AG10803 (cell line): ENCODE results near the gene NSD1.

Experiments used
- DNase-seq: peaks from one replicate; pipeline ENCODE4 v3.0.0; 2010; ENCODE audit warnings: low read depth
- H3K4me3 ChIP-seq: 2 replicates; pipeline ENCODE4 v1.5.1; 2011; ENCODE audit warnings: mild to moderate bottlenecking, low read length, control low read depth
- CTCF ChIP-seq: conservative IDR thresholded peaks from 2 replicates; pipeline ENCODE4 v1.5.1; 2011; ENCODE audit warnings: mild to moderate bottlenecking, low read length, control low read depth, inconsistent platforms

NSD1 gene

GRCh38 chr5:177123789-177124485 is 9.6 kb upstream of the NSD1 start:
- DNase-seq = no peak
- no peak overlapping the region for H3K4me3 ChIP-seq
- no peak for TF ChIP-seq CTCF

- DNase-seq = no peak
- TF ChIP-seq CTCF = no peak
- no peak overlapping the region for H3K4me3 ChIP-seq
Observed at GRCh38 chr5:177124486-177124991, 9.0 kb upstream of the NSD1 start.

- TF ChIP-seq CTCF = no peak
- no peak for DNase-seq
- H3K4me3 ChIP-seq = no peak overlapping the region
Observed at GRCh38 chr5:177126771-177127170, 6.8 kb upstream of the NSD1 start.

GRCh38 chr5:177128551-177128981 is 5.0 kb upstream of the NSD1 start:
- no peak for TF ChIP-seq CTCF
- no peak overlapping the region for H3K4me3 ChIP-seq
- peak; percentile 43 for DNase-seq

GRCh38 chr5:177130211-177131018 is 3.2 kb upstream of the NSD1 start:
- no peak overlapping the region for H3K4me3 ChIP-seq
- DNase-seq = peak; percentile 44
- TF ChIP-seq CTCF = no peak

GRCh38 chr5:177131019-177131320 is 2.6 kb upstream of the NSD1 start:
- DNase-seq = no peak
- no peak overlapping the region for H3K4me3 ChIP-seq
- no peak for TF ChIP-seq CTCF
